Hippocampal formation (tissue), 2 donors: ENCODE measurements around the gene ADH6.
"Not testable (repeated sequence)": the region's sequence is repeated elsewhere in the genome, so short reads cannot be mapped to it uniquely, and the experiment has no call there.

ENCODE experiments used
- DNase-seq, 2 donors: peaks; one replicate each; lab custom pipeline; 2025; lab: John Stamatoyannopoulos, UW

ADH6 gene

GRCh38 chr4:99219072-99219471 is at the start of gene ADH6:
Gene ADH6, minus strand, starts transcription at chr4:99219246. Its CDS starts 94 bp downstream, at chr4:99219152.
- DNase-seq, result no peak

- no peak for DNase-seq
These were observed 45.9 kb upstream of the ADH6 start for GRCh38 chr4:99264927-99265326.

GRCh38 chr4:99252746-99253145 is 33.7 kb upstream of the ADH6 start:
- DNase-seq, result no peak

- DNase-seq, result no peak
These were observed 29.7 kb upstream of the ADH6 start for GRCh38 chr4:99248714-99249113.

- DNase-seq, result no peak
These were observed 16.9 kb upstream of the ADH6 start for GRCh38 chr4:99235955-99236354.

GRCh38 chr4:99234331-99235010 is 15.4 kb upstream of the ADH6 start:
- no peak for DNase-seq

- DNase-seq, result not testable (repeated sequence)
These were observed 14.4 kb upstream of the ADH6 start for GRCh38 chr4:99233397-99233796.

GRCh38 chr4:99228706-99229105 is 9.7 kb upstream of the ADH6 start:
- DNase-seq, result not testable (repeated sequence)

GRCh38 chr4:99227646-99228045 is 8.6 kb upstream of the ADH6 start:
- not testable (repeated sequence) for DNase-seq

GRCh38 chr4:99221980-99222379 is 2.9 kb upstream of the ADH6 start:
- no peak for DNase-seq

GRCh38 chr4:99219479-99219878 is 433 bp upstream of the ADH6 start:
- DNase-seq, result no peak

GRCh38 chr4:99215521-99215920 is 3.5 kb downstream of the ADH6 start:
- no peak for DNase-seq

GRCh38 chr4:99210789-99211188 is 8.3 kb downstream of the ADH6 start:
- no peak for DNase-seq

- DNase-seq, result no peak
These were observed 9.4 kb downstream of the ADH6 start for GRCh38 chr4:99209671-99210070.

- no peak for DNase-seq
These were observed 10.3 kb downstream of the ADH6 start for GRCh38 chr4:99208719-99209075.

- no peak for DNase-seq
These were observed 10.9 kb downstream of the ADH6 start for GRCh38 chr4:99207911-99208718.

- DNase-seq, result no peak
These were observed 11.8 kb downstream of the ADH6 start for GRCh38 chr4:99207069-99207743.

- no peak for DNase-seq
These were observed 13.7 kb downstream of the ADH6 start for GRCh38 chr4:99205153-99205979.

- DNase-seq, result no peak
These were observed 16.5 kb downstream of the ADH6 start for GRCh38 chr4:99202536-99202935.

- no peak for DNase-seq
These were observed 17.0 kb downstream of the ADH6 start for GRCh38 chr4:99202094-99202493.

- DNase-seq, result no peak
These were observed 17.4 kb downstream of the ADH6 start for GRCh38 chr4:99201690-99202089.

GRCh38 chr4:99200138-99200537 is 18.9 kb downstream of the ADH6 start:
- no peak for DNase-seq
